Measurements from ENCODE around the gene C18orf63.

The C18orf63 gene

DNA sequence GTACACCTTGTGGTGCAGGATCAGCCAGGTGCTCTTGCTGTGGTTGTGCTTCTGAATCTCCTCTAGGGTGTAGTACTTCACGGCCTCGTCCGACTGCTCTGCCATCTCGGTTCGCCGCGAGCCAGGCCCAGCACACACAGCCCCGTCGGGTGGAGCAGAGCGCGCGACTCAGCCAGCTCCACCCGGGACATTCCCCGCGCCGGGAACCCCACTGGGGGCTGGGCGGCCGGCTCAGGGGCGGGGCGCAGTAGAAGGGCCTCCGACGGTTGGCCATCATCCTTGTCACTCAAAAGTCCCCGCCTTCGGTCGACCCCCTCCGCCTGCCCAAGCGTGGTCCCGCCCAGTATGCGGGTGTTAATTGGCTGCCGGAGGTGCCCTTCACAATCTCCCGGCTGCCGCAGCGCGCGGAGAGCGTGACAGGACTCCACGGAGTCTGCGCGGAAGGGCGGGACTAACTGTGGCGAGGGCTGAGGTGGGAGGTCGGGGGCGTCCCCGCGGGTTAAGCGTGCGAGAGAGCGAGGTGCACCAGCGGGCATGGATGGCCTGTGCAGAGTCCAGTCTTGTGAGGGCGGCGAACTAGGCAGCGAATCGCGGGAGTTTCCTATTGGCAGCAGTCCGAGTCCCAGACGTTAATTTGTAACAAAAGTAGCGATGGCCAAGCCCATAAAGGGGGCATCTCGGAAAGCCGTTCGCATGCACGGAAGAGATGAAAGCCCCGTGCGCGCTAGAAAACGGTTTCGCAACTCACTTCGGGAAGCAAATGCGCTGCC, 23.7 kb upstream of the C18orf63 start, which contains the start of gene CYB5A (continued):
- TF ChIP-seq, protein P1, sequence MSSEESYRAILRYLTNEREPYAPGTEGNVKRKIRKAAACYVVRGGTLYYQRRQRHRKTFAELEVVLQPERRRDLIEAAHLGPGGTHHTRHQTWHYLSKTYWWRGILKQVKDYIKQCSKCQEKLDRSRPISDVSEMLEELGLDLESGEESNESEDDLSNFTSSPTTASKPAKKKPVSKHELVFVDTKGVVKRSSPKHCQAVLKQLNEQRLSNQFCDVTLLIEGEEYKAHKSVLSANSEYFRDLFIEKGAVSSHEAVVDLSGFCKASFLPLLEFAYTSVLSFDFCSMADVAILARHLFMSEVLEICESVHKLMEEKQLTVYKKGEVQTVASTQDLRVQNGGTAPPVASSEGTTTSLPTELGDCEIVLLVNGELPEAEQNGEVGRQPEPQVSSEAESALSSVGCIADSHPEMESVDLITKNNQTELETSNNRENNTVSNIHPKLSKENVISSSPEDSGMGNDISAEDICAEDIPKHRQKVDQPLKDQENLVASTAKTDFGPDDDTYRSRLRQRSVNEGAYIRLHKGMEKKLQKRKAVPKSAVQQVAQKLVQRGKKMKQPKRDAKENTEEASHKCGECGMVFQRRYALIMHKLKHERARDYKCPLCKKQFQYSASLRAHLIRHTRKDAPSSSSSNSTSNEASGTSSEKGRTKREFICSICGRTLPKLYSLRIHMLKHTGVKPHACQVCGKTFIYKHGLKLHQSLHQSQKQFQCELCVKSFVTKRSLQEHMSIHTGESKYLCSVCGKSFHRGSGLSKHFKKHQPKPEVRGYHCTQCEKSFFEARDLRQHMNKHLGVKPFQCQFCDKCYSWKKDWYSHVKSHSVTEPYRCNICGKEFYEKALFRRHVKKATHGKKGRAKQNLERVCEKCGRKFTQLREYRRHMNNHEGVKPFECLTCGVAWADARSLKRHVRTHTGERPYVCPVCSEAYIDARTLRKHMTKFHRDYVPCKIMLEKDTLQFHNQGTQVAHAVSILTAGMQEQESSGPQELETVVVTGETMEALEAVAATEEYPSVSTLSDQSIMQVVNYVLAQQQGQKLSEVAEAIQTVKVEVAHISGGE (tag by site-specific recombination; conservative IDR thresholded peaks at IDR 0.05; ENCODE audit: low read depth), result no peak; the same call in 1 of the 2 replicates
- TF ChIP-seq, protein P2, sequence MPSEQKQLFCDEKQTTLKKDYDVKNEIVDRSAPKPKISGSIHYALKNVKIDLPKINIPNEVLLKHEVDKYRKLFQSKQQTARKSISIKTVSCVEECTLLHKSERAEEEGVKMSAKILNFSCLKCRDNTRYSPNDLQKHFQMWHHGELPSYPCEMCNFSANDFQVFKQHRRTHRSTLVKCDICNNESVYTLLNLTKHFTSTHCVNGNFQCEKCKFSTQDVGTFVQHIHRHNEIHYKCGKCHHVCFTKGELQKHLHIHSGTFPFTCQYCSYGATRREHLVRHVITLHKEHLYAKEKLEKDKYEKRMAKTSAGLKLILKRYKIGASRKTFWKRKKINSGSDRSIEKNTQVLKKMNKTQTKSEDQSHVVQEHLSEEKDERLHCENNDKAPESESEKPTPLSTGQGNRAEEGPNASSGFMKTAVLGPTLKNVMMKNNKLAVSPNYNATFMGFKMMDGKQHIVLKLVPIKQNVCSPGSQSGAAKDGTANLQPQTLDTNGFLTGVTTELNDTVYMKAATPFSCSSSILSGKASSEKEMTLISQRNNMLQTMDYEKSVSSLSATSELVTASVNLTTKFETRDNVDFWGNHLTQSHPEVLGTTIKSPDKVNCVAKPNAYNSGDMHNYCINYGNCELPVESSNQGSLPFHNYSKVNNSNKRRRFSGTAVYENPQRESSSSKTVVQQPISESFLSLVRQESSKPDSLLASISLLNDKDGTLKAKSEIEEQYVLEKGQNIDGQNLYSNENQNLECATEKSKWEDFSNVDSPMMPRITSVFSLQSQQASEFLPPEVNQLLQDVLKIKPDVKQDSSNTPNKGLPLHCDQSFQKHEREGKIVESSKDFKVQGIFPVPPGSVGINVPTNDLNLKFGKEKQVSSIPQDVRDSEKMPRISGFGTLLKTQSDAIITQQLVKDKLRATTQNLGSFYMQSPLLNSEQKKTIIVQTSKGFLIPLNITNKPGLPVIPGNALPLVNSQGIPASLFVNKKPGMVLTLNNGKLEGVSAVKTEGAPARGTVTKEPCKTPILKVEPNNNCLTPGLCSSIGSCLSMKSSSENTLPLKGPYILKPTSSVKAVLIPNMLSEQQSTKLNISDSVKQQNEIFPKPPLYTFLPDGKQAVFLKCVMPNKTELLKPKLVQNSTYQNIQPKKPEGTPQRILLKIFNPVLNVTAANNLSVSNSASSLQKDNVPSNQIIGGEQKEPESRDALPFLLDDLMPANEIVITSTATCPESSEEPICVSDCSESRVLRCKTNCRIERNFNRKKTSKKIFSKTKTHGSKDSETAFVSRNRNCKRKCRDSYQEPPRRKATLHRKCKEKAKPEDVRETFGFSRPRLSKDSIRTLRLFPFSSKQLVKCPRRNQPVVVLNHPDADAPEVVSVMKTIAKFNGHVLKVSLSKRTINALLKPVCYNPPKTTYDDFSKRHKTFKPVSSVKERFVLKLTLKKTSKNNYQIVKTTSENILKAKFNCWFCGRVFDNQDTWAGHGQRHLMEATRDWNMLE (tag by site-specific recombination; conservative IDR thresholded peaks at IDR 0.05; ENCODE audit: low read depth), result 0 out of 2 replicates have a peak, but pooled peaks have one; percentile 16
- TF ChIP-seq ZNF830 (tag by site-specific recombination; IDR thresholded peaks at IDR 0.05; ENCODE audit: low read depth) (no peak), ZNF529 (tag by site-specific recombination; IDR thresholded peaks at IDR 0.05; ENCODE audit: insufficient replicate concordance) (no peak), KLF8 (tag by site-specific recombination; IDR thresholded peaks at IDR 0.05) (peak; percentile 93), ZNF248 (tag by site-specific recombination; IDR thresholded peaks at IDR 0.05) (no peak), ZNF785 (tag by site-specific recombination; IDR thresholded peaks at IDR 0.05) (peak; percentile 75), ZNF24 (tag by site-specific recombination; IDR thresholded peaks at IDR 0.05) (no peak), ZNF548 (tag by site-specific recombination; IDR thresholded peaks at IDR 0.05) (no peak), TCF7L2 (IDR thresholded peaks at IDR 0.05; ENCODE audit: borderline replicate concordance, low read depth, low read length) (peak; percentile 28; the same call in 1 of the 2 replicates), ZNF132 (tag by site-specific recombination; IDR thresholded peaks at IDR 0.05; ENCODE audit: borderline replicate concordance) (no peak), ZNF140 (tag by site-specific recombination; IDR thresholded peaks at IDR 0.05) (no peak), ZNF239 (tag by site-specific recombination; IDR thresholded peaks at IDR 0.05) (no peak), KLF16 (tag by site-specific recombination; IDR thresholded peaks at IDR 0.05) (no peak), ZNF670 (tag by site-specific recombination; IDR thresholded peaks at IDR 0.05; ENCODE audit: low read depth) (no peak), ZBTB48 (tag by site-specific recombination; IDR thresholded peaks at IDR 0.05) (no peak), KLF9 (tag by site-specific recombination; IDR thresholded peaks at IDR 0.05; ENCODE audit: low read depth) (peak; percentile 30), ZNF596 (tag by site-specific recombination; IDR thresholded peaks at IDR 0.05) (peak; percentile 55), ZNF555 (tag by site-specific recombination; conservative IDR thresholded peaks at IDR 0.05) (no peak), ZBTB17 (tag by site-specific recombination; IDR thresholded peaks at IDR 0.05) (0 out of 2 replicates have a peak, but pooled peaks have one; percentile 18), ZBTB21 (tag by site-specific recombination; IDR thresholded peaks at IDR 0.05) (no peak), ZNF549 (tag by site-specific recombination; IDR thresholded peaks at IDR 0.05) (no peak)
- TF ChIP-seq, protein P3, sequence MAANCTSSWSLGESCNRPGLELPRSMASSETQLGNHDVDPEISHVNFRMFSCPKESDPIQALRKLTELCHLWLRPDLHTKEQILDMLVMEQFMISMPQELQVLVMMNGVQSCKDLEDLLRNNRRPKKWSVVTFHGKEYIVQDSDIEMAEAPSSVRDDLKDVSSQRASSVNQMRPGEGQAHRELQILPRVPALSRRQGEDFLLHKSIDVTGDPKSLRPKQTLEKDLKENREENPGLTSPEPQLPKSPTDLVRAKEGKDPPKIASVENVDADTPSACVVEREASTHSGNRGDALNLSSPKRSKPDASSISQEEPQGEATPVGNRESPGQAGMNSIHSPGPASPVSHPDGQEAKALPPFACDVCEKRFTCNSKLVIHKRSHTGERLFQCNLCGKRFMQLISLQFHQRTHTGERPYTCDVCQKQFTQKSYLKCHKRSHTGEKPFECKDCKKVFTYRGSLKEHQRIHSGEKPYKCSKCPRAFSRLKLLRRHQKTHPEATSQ (tag by site-specific recombination; IDR thresholded peaks at IDR 0.05), result no peak
- TF ChIP-seq, protein P4, sequence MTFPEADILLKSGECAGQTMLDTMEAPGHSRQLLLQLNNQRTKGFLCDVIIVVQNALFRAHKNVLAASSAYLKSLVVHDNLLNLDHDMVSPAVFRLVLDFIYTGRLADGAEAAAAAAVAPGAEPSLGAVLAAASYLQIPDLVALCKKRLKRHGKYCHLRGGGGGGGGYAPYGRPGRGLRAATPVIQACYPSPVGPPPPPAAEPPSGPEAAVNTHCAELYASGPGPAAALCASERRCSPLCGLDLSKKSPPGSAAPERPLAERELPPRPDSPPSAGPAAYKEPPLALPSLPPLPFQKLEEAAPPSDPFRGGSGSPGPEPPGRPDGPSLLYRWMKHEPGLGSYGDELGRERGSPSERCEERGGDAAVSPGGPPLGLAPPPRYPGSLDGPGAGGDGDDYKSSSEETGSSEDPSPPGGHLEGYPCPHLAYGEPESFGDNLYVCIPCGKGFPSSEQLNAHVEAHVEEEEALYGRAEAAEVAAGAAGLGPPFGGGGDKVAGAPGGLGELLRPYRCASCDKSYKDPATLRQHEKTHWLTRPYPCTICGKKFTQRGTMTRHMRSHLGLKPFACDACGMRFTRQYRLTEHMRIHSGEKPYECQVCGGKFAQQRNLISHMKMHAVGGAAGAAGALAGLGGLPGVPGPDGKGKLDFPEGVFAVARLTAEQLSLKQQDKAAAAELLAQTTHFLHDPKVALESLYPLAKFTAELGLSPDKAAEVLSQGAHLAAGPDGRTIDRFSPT (tag by site-specific recombination; IDR thresholded peaks at IDR 0.05), result peak; percentile 70
- TF ChIP-seq, protein P5, sequence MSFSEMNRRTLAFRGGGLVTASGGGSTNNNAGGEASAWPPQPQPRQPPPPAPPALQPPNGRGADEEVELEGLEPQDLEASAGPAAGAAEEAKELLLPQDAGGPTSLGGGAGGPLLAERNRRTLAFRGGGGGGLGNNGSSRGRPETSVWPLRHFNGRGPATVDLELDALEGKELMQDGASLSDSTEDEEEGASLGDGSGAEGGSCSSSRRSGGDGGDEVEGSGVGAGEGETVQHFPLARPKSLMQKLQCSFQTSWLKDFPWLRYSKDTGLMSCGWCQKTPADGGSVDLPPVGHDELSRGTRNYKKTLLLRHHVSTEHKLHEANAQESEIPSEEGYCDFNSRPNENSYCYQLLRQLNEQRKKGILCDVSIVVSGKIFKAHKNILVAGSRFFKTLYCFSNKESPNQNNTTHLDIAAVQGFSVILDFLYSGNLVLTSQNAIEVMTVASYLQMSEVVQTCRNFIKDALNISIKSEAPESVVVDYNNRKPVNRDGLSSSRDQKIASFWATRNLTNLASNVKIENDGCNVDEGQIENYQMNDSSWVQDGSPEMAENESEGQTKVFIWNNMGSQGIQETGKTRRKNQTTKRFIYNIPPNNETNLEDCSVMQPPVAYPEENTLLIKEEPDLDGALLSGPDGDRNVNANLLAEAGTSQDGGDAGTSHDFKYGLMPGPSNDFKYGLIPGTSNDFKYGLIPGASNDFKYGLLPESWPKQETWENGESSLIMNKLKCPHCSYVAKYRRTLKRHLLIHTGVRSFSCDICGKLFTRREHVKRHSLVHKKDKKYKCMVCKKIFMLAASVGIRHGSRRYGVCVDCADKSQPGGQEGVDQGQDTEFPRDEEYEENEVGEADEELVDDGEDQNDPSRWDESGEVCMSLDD (tag by site-specific recombination; IDR thresholded peaks at IDR 0.05), result no peak; the same call in none of the 2 replicates
